Mucosa of descending colon (tissue), 3 donors: ENCODE results near the gene NME7. TPM values are rescaled to one million over a fixed set of nuclear protein-coding genes. Genes with fewer than 3 reads are reported as not detected.
"Not testable (repeated sequence)": the region's sequence is repeated elsewhere in the genome, so short reads cannot be mapped to it uniquely, and the experiment has no call there.

ENCODE experiments used
- ATAC-seq: fragments of 200-7000 bp; cut with Tn5 transposase; one replicate; pipeline ENCODE4 v1.9.1; 2020; ENCODE audit warnings: mild to moderate bottlenecking, moderate library complexity
- DNase-seq, 3 donors: peaks; one replicate each; pipeline ENCODE4 v3.0.0-alpha.2; 2020
- H3K36me3 ChIP-seq: fragments of 200-600 bp; one replicate; pipeline ENCODE4 v1.8.0; 2021; ENCODE audit warnings: low read depth, mild to moderate bottlenecking
- H3K4me1 ChIP-seq: fragments of 200-600 bp; one replicate; pipeline ENCODE4 v1.8.0; 2021; ENCODE audit warnings: low read depth, mild to moderate bottlenecking
- H3K4me3 ChIP-seq: fragments of 200-600 bp; one replicate; pipeline ENCODE4 v1.8.0; 2021; ENCODE audit warnings: mild to moderate bottlenecking
- H3K9me3 ChIP-seq: fragments of 200-600 bp; one replicate; pipeline ENCODE4 v1.8.0; 2021; ENCODE audit warnings: mild to moderate bottlenecking
- CTCF ChIP-seq: fragments of 200-600 bp; IDR thresholded peaks from one replicate; pipeline ENCODE4 v1.8.0; 2022; ENCODE audit warnings: antibody characterized with exemption, mild to moderate bottlenecking
- intact Hi-C, 2 donors: fragments of 100-400 bp; cut with DNase I in 1 of 2; cut with micrococcal nuclease in 1 of 2; formaldehyde crosslinking; loops; one replicate each; pipeline versions ENCODE4 v1.11.0 to v1.11.1; 2022; cut with DNase I, micrococcal nuclease
- total RNA-seq, 3 donors: library from RNA; stranded (reverse); fragmentation: NEBNext Ultra II Directional in 2 of 3; extraction: Animal tissue kit (Norgen Biotek cat#: 25700) in 2 of 3; gene quantifications; one replicate each; pipeline versions ENCODE4 v1.2.1 to v1.2.4, GENCODE V29; 2021 to 2023
- donor health status: DM: no; HTN: no; CAD: no; lungs with moderate emphysema.
- donor health status: DM: no; HTN: no; CAD: no.
- donor health status: DM: no; HTN: yes; CAD: no.

The NME7 gene
- total RNA-seq, 3 donors from 2014 or later, result 6.4 to 15.6 (median 7.2) TPM

- peak; percentile 52 for TF ChIP-seq CTCF
- Histone ChIP-seq H3K9me3 (peaks cover 2% of the 10 kb centered on the region), H3K36me3 (no peaks in the 10 kb centered on the region), H3K4me1 (peaks cover 3% of the 10 kb centered on the region), H3K4me3 (no peak overlapping the region)
- DNase-seq (peak in 1 of 3 donors; percentile 63), ATAC-seq (peak; percentile 42)
- intact Hi-C loops, result loop anchor here (5.0 to 10.0 kb wide), 3 partner anchors 741 to 1004 kb away; no protein-coding TSS in a partner anchor
Observed at GRCh38 chr1:169348383-169349036, 19.1 kb downstream of the NME7 start.

DNA sequence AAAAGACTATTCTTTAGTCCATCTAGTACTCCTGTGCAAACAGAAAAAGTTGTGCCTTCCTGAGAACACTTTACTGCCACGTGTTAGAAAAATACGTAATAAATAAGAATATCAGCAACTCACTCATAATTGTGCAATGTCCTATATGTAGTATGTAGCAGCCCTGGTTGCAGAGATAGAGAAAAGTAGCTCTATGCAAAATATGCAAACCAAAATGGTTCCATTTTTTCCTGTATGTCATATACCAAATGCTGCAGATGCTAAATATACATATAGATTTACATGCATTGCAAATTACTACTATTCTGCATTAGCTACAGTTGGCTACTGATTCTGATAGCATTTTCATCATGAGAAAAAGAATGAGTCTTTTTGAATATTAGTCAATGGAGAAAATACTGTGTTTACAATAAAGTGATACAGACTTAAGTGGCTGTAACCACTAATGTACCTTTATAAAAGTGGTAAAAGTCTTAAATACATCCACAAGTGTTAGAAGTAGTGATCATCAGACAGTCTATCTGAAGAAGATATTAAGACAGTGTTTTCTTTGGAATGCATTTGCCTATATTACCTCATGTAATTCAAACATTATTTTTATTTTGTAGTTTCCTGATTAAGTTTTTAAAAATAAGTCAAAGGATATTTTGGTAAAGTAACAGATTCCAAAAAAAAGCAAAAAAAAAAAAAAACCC is 19.8 kb downstream of the NME7 start:
- H3K4me1 ChIP-seq, result peaks cover 3% of the 10 kb centered on the region
- H3K4me3 ChIP-seq, result no peak overlapping the region
- no peak for ATAC-seq
- intact Hi-C loops, result loop anchor here (5.0 to 10.0 kb wide), 3 partner anchors 741 to 1003 kb away; no protein-coding TSS in a partner anchor
- no peaks in the 10 kb centered on the region for H3K9me3 ChIP-seq
- TF ChIP-seq CTCF, result no peak
- H3K36me3 ChIP-seq, result no peaks in the 10 kb centered on the region
- DNase-seq, result no peak

GRCh38 chr1:169346036-169346589 is 21.5 kb downstream of the NME7 start:
- ATAC-seq, result no peak
- TF ChIP-seq CTCF, result no peak
- intact Hi-C loops, result loop anchor here (5.0 to 10.0 kb wide), 3 partner anchors 739 to 1001 kb away; no protein-coding TSS in a partner anchor

GRCh38 chr1:169345511-169345910 is 22.1 kb downstream of the NME7 start:
- Histone ChIP-seq H3K36me3 (no peaks in the 10 kb centered on the region), H3K4me1 (peaks cover 3% of the 10 kb centered on the region), H3K9me3 (no peaks in the 10 kb centered on the region), H3K4me3 (no peak overlapping the region)
- DNase-seq (no peak), ATAC-seq (no peak)
- no peak for TF ChIP-seq CTCF
- intact Hi-C loops, result loop anchor here (5.0 to 10.0 kb wide), 3 partner anchors 738 to 1001 kb away; no protein-coding TSS in a partner anchor

More at GRCh38 chr1:169346036-169346589, 21.5 kb downstream of the NME7 start:
- Histone ChIP-seq H3K4me3 (no peak overlapping the region), H3K36me3 (no peaks in the 10 kb centered on the region), H3K9me3 (no peaks in the 10 kb centered on the region), H3K4me1 (peaks cover 3% of the 10 kb centered on the region)
- no peak for DNase-seq

DNA sequence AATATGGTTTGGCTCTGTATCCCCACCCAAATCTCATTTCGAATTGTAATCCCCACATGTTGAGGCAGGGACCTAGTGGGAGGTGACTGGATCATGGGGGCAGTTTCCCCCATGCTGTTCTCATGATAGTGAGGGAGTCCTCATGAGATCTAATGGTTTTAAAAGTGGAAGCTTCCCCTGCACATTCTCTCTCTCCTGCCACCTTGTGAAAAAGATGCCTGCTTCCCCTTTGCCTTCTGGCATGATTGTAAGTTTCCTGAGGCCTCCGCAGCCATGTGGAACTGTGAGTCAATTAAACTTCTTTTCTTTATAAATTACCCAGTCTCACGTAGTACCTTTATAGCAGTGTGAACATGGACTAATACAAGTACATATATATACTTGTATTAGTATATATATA is 25.5 kb downstream of the NME7 start:
- intact Hi-C loops, result loop anchor here in 1 of 2 donors (10.0 kb wide), 1 partner anchor 997 kb away; no protein-coding TSS in a partner anchor
- not testable (repeated sequence) for H3K4me3 ChIP-seq, DNase-seq, H3K36me3 ChIP-seq, ATAC-seq, H3K9me3 ChIP-seq, H3K4me1 ChIP-seq

DNA sequence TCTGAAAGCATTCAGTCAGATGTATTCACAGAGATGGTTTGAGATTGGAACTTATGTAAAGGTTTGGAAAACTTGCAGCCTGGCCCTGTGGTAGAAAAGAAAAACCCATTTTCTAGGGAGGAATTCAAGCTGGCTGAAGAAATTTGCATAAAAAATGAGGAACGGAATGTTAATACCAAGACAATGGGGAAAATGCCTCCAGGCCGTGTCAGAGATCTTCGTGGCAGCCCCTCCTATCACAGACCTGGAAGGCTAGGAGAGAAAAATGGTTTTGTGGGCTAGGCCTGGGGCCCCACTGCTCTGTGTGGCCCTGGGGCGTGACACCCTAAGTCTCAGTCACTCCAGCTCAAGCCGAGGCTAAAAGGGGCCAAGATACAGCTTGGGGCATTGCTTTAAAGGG is 26.7 kb downstream of the NME7 start:
- intact Hi-C loops, result loop anchor here in 1 of 2 donors (10.0 kb wide), 1 partner anchor 996 kb away; no protein-coding TSS in a partner anchor
- Histone ChIP-seq H3K9me3 (no peaks in the 10 kb centered on the region), H3K36me3 (no peaks in the 10 kb centered on the region), H3K4me3 (no peak overlapping the region), H3K4me1 (no peaks in the 10 kb centered on the region)
- no peak for DNase-seq
- ATAC-seq, result no peak
- TF ChIP-seq CTCF, result no peak
